Upper lobe of right lung (tissue), 1 donor: ENCODE data around the gene MRO. TPM values are rescaled to one million over a fixed set of nuclear protein-coding genes. Genes with fewer than 3 reads are reported as not detected.

ENCODE experiments used
- ATAC-seq: fragments of 200-7000 bp; cut with Tn5 transposase; one replicate; pipeline ENCODE4 v1.9.1; 2020; ENCODE audit warnings: mild to moderate bottlenecking, moderate library complexity
- DNase-seq: peaks from one replicate; pipeline ENCODE4 v3.0.0-alpha.2; 2020
- H3K27ac ChIP-seq: fragments of 200-600 bp; one replicate; pipeline ENCODE4 v1.8.0; 2022
- H3K27me3 ChIP-seq: fragments of 200-600 bp; one replicate; pipeline ENCODE4 v1.8.0; 2022; ENCODE audit warnings: mild to moderate bottlenecking
- H3K36me3 ChIP-seq: fragments of 200-600 bp; one replicate; pipeline ENCODE4 v1.8.0; 2022
- H3K4me1 ChIP-seq: fragments of 200-600 bp; one replicate; pipeline ENCODE4 v1.8.0; 2022
- H3K4me3 ChIP-seq: fragments of 200-600 bp; one replicate; pipeline ENCODE4 v1.8.0; 2022; ENCODE audit warnings: mild to moderate bottlenecking
- H3K9me3 ChIP-seq: fragments of 200-600 bp; one replicate; pipeline ENCODE4 v1.8.0; 2022
- intact Hi-C: fragments of 100-400 bp; cut with DNase I; formaldehyde crosslinking; loops from one replicate; pipeline ENCODE4 v1.11.0; 2022
- long read RNA-seq: library from polyadenylated mRNA; unstranded; transcript quantifications from one replicate; pipeline ENCODE4 v2.0.0, GENCODE V29; 2021
- total RNA-seq: library from RNA; stranded (reverse); fragmentation: NEBNext Ultra II Directional; extraction: Animal tissue kit (Norgen Biotek cat#: 25700); gene quantifications from one replicate; pipeline ENCODE4 v1.2.1, GENCODE V29; 2021
- TF ChIP-seq, protein P1 (sequence below): fragments of 200-600 bp; IDR thresholded peaks from one replicate; pipeline ENCODE4 v1.8.0; 2022; ENCODE audit warnings: antibody characterized with exemption
- donor health status: DM: no; HTN: yes; CAD: no; lungs with severe emphysema.

MRO gene
- 0.20 TPM for total RNA-seq
- long read RNA-seq, result 0 reads

DNA sequence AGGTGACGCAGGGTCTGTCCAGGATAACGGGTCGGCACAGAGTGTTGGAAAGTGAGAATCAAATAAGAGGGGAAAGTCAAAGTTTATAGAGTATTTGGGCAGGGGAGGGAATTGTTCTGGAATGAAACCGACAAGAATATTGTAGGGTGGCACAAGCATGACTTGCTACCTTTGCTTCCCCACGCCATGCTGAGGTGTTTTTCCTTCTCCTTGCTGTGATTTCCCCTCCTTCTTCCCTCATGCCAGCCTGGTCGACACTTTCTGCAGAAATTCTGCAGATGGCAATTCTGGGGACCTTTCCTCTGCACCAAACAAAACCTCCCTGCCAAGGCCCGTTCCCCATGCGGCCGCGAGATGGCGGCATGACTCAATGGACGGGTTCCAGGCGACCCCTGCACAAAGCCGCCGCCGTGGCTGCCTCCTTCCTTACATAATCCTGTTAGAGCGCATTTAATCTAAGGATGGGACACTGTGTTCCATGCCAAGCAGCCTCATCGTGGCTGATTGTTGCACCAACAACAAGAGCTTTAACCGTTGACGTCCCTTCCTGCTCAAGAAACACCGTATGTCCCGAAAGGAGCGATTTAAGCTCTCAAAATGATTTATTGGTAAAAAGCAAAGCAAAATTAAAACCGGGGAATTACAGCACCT is at the start of gene MRO:
MRO (minus strand) TSS at position 289 of the 651 bp plus-strand sequence. CDS start 10,616 bp downstream, outside the sequence.
- H3K36me3 ChIP-seq, result no peaks in the 10 kb centered on the region
- intact Hi-C loops, result no loop called here

DNA sequence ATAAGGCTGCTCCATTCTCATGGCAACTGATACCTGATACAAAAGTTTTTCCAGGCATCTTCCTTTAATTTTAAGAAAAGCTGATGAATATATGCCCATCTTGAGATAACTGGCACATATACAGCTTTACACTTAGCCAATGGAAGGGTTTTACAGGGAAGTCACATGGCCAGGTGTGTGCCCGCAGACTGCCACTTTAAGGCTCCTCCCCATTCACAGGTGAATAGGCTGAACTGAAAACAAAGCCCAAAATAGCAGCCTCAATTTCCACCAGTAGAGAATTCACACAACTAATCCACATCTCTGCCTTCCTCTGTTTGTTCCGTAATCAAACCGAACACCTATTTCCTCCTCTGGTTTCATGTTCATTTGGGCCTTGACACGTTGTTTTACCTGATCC is 49.3 kb upstream of the MRO start:
- Histone ChIP-seq H3K9me3 (no peaks in the 10 kb centered on the region), H3K36me3 (no peaks in the 10 kb centered on the region), H3K27me3 (no peaks in the 10 kb centered on the region), H3K27ac (no peak overlapping the region), H3K4me3 (no peak overlapping the region), H3K4me1 (no peaks in the 10 kb centered on the region)
- intact Hi-C loops, result no loop called here
- ATAC-seq (peak; percentile 30), DNase-seq (no peak)
- TF ChIP-seq, protein P1, sequence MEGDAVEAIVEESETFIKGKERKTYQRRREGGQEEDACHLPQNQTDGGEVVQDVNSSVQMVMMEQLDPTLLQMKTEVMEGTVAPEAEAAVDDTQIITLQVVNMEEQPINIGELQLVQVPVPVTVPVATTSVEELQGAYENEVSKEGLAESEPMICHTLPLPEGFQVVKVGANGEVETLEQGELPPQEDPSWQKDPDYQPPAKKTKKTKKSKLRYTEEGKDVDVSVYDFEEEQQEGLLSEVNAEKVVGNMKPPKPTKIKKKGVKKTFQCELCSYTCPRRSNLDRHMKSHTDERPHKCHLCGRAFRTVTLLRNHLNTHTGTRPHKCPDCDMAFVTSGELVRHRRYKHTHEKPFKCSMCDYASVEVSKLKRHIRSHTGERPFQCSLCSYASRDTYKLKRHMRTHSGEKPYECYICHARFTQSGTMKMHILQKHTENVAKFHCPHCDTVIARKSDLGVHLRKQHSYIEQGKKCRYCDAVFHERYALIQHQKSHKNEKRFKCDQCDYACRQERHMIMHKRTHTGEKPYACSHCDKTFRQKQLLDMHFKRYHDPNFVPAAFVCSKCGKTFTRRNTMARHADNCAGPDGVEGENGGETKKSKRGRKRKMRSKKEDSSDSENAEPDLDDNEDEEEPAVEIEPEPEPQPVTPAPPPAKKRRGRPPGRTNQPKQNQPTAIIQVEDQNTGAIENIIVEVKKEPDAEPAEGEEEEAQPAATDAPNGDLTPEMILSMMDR, result no peak

More for the DNA sequence above, at the start of gene MRO:
- Histone ChIP-seq H3K27ac (no peak within 1 kb of the TSS), H3K9me3 (no peaks in the 10 kb centered on the region), H3K4me3 (peak within 1 kb of the TSS; percentile 40), H3K4me1 (peaks cover 14% of the 10 kb centered on the region), H3K27me3 (peaks cover 4% of the 10 kb centered on the region)
- DNase-seq, result peak; percentile 92
- TF ChIP-seq, protein P1, result peak; percentile 95
- ATAC-seq, result peak; percentile 99

DNA sequence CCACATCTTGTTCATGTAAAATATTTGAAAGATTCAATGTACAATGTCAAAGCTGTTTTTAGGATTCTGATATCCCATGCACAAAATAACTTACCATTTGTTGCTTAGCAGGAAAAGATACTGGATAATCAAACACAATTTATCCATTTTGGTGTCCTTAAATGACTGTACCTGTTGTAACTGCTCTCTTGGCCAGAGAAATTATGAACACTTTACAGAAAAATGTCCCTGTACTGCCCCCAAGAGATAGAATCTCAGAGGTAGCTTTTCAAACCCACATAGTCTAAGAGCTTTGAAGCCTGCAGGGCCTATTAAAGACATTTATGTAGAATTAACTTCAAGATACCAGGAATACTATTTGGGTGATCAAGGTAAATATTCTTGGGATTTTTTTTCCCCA is 46.9 kb upstream of the MRO start:
- Histone ChIP-seq H3K4me3 (no peak overlapping the region), H3K27me3 (no peaks in the 10 kb centered on the region), H3K36me3 (no peaks in the 10 kb centered on the region), H3K9me3 (no peaks in the 10 kb centered on the region), H3K27ac (no peak overlapping the region), H3K4me1 (no peaks in the 10 kb centered on the region)
- intact Hi-C loops, result no loop called here
- ATAC-seq (peak; percentile 52), DNase-seq (no peak)
- TF ChIP-seq, protein P1, result no peak

DNA sequence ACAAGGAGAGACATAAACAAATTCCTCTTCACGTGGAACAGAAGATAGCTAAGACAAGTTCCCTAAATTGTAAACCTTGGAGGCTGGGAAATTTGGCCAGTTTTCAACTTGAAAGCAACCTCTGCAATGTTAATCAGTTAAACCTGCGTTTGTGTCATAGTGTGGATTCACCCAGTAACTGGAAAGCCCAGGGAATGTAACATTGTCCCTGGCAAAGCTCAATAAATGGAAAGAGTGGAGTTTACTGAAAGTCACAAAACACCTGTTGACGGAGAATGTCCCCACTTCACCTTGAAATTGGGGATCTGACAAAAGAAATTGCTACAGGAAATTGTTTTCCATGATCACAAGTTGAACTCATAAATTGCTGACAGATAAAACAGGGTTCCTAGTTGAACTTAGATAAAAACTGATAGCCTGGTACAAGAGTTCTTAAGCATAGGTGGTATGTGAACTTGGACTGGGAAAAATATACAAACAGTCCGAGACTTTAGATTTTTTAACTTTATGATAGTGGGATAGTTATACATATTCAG is 44.1 kb upstream of the MRO start:
- Histone ChIP-seq H3K27me3 (no peaks in the 10 kb centered on the region), H3K4me3 (no peak overlapping the region), H3K4me1 (no peaks in the 10 kb centered on the region), H3K36me3 (no peaks in the 10 kb centered on the region), H3K27ac (no peak overlapping the region), H3K9me3 (no peaks in the 10 kb centered on the region)
- no peak for ATAC-seq
- intact Hi-C loops, result no loop called here
- TF ChIP-seq, protein P1, result no peak
- DNase-seq, result no peak

DNA sequence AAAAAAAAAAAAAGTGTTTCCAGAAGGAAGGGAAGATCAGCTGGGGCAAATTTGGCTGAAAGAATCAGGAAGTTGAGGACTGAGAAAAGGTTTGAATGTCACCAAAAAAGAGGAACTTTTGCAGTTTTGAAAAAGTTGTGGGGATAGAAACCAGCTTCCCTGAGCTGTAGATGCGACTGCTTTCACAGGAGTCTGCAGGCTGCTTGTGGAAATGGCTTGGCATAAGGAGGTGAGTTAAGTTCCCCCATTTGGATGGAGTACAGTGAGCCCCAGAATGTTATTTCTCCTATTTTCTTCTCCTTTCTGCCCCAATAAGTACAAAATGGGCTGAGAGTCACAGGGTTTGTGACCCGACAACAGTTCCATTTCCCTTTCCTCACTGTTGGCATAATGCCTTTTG is 42.6 kb upstream of the MRO start:
- H3K27ac ChIP-seq, result peak overlapping the region; percentile 15
- H3K36me3 ChIP-seq, result no peaks in the 10 kb centered on the region
- H3K9me3 ChIP-seq, result no peaks in the 10 kb centered on the region
- intact Hi-C loops, result no loop called here
- no peak for DNase-seq
- H3K4me3 ChIP-seq, result no peak overlapping the region
- H3K27me3 ChIP-seq, result no peaks in the 10 kb centered on the region
- no peaks in the 10 kb centered on the region for H3K4me1 ChIP-seq
- TF ChIP-seq, protein P1, result no peak
- ATAC-seq, result peak; percentile 78
